Right renal cortex interstitium (tissue), 3 donors: ENCODE data around the gene OTOP3. TPM values are rescaled to one million over a fixed set of nuclear protein-coding genes. Genes with fewer than 3 reads are reported as not detected.
"Not testable (repeated sequence)": the region's sequence is repeated elsewhere in the genome, so short reads cannot be mapped to it uniquely, and the experiment has no call there.

Experiments used
- DNase-seq, 3 donors: peaks; one replicate each; pipeline ENCODE4 v3.0.0-alpha.2; 2013; ENCODE audit warnings: low read depth in 3 of 3, low spot score in 2 of 3
- polyA plus RNA-seq, 3 donors: library from polyadenylated mRNA; unstranded; fragments of 120-200 nt; gene quantifications; one replicate each; pipeline ENCODE4 v1.2.1, GENCODE V29; 2013; ENCODE audit not compliant: insufficient read length in 3 of 3

Gene OTOP3
- polyA plus RNA-seq, 3 donors, result not detected

DNA sequence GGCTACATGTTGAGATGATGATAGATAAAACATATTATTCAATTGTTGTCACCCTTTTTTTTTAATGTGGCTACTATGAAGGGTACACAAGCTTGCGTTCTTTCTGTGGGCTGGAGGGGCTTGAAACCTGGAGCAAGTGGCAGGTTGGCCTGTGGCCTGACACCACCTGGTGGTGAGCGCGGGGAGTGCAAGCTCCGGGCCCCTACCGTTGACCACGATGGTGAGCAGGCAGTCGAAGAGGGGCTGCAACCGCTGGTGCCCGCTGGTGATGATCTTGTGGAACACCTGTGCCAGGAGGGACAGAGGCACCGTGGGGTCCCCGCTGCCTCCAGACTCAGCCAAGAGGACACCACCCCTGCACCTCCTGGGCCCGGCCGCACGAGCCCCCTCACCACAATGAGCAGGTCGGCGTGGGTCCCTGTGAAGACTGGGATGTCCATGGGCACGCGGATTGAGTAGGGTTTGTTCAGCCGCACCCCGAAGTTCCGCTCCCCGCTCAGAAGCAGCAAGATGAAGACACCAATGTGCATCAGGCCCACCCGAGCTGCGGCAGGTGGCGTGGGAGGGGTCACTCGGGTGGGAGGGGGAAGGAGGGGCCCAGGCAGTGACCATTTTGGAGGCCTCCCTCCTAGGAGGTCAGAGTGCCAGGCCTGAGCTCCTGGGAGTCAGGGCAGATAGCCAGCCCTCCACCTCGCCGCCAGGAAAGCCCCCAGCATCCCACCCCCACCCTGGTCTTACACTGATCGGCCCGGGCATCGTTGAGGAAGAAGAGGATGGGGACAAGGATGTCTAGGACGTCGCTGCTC, 22.4 kb downstream of the OTOP3 start:
- DNase-seq, result no peak

DNA sequence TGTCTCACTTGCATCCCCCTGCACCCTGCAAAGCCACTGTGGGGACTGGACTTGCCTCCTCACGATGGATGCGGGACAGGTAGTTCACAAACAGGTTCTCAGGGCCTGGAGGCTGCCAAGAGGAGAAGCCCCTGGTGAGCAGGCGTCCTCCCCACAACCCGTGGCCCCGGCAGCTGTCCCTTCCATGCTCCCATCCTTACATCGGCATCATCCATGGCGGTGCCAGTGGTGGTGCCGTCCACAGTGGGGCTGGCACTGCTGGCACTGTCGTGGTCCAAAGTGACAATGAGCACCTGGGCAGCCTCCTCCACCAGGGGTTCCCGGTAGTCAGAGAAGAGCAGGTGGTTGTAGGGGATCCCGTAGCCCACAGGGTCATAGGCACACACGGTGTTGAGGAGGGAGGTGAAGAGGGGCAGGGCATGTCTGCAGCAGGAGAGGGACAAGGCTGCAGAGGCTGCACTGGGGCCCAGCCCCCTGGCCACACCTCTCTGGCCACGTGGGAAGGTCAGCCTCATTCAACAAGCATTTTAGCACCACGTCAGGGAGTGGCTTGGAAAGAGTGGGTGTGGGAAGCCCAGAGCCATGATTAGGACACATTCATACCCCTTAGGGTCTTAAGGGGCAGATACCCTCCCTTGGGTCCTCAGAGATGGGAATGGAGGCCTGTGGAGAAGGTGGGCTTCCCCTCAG, 24.3 kb downstream of the OTOP3 start:
- DNase-seq, result no peak

DNA sequence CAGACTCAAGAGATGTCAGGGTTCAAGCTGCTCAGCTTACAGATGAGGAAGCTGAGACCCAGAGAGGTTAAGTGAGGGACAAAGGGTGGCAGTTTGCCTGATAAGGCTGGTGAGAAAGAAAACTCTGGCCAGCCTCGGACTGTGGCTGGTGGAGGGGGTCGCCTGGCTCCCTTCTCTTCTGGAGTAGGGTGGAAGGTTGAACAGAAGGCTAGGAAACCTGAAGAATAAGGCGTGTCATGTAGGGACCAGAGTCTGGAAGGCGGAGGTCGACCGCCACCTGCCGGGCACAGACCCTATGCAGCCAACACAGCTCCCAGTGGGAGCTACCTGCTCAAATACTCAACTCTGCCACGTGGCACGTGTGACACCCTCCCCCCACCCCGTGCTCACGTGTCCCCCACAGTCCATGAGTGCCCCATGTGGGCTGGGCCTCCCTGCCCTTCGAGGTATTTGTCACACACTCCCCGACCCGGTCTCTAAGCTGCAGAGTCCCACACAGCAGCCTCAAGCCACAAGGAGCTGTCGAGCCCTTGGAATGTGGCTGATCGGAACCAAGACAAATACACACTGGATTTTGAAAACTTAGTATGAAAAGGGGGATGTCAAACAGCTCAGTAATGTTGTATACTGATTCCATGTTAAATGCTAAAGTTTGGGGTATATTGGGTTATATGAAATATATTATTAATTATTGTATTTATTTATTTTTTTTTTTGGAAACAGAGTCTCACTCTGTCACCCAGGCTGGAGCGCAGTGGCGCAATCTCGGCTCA, 25.1 kb downstream of the OTOP3 start:
- no peak for DNase-seq

- peak in 1 of 3 donors; percentile 71 for DNase-seq
Measured at GRCh38 chr17:74961657-74962350, 26.1 kb downstream of the OTOP3 start.

DNA sequence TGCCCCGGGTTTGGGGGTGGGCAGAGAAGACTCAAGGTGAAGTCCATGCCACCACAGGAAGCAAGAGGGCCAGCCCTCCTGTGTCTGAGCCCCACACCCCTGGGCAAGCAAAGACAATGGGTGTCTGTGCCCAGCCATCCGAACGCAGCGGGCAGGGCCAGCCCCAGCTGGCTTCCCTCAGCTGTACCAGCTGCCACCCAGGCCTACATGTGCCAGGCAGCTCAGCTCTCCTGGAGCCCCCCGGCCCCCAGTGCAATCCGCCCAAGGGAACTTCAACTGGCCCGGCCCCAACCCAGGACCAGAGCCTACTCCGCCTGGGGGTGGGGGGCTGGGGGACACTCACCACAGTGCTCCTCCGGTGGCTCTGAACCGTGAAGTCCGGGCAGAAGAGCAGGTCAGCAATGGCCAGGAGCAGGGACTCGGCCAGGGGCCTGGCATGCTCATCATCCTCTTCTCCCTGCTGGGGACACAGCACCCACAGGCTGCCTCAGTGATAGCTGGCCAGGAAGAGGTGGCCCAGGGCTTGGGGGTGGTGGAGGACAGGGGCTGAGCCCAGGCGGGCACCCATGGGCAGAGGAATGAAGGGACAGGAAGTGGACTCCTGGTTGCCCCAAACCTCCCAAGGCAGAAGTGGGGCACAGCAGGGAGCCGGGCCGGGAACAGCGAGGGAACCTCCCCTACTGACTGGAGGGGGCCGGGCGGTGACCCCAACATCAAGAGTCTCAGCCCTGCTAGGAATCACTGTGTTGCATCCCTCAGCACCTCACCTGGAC, 27.1 kb downstream of the OTOP3 start:
- DNase-seq, result no peak

DNA sequence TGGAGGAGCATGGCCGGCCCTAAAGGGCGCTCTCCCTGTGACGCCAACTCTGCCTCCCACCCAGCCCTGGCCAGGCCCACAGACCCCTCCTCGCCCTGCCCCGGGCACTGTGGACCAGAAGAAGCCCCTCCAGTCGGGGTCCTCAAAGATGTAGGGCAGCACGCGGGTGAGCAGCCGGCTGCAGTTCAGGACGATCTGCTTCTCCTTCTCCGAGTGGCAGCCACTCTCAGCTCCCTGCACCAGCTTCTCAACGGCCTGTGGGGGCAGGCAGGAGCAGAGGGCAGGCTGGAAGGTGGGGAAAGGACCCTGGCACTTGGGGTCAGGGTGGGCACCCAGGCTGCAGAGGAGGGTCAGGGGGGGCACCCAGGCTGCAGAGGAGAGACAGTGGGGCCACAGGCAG, 28.0 kb downstream of the OTOP3 start:
- DNase-seq, result no peak

- DNase-seq, result no peak
Measured at GRCh38 chr17:74964246-74964761, 28.6 kb downstream of the OTOP3 start.

DNA sequence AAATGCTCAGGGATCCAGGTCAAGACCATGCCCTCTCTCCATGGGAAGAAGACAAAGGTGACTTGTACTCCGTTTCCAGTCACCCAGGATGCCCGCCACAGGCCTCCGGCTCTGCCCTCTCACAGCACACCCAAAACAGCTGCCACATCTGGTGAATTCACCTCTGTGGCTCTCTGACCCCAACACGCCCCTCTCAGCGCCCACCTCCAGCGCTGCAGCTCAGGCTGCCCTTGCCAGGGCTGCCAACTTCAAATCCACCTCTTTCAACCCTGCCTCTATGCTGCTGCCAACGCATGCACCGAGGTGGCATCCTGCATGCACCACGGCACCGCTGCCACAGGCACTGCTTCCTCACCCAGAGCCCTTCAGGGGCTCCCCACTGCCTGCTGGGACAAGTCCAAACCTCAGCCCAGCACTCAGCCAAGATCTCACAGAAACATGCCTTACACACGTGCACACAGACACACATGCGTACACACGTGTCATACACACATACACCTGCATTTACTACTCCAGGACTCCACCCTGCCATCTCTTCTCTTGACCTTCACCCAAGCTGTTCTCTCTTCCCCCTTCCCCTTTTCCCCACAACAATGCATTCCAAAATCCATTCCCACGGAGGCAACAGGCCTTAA, 29.4 kb downstream of the OTOP3 start:
- no peak for DNase-seq

DNA sequence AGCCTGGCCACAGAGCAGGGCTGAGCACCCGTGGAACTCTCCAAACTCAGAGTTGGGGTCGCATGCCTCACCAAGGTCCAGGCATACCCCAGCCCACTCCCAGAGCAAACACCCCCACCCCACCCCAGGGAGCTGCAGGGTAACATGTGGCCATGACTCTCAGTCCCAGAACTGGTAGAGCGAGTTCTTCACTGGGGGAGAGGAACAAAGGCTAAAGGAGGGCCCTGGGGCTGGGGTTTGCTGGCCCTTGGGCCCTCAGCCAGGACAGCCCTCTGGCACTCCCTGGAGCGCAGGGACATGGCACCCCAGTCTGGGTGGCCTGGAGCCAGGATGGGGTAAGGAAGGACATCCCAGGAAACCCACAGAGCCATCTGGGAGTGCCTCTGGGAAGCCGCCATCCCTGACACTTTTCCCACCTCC, 32.7 kb downstream of the OTOP3 start:
- no peak for DNase-seq

DNA sequence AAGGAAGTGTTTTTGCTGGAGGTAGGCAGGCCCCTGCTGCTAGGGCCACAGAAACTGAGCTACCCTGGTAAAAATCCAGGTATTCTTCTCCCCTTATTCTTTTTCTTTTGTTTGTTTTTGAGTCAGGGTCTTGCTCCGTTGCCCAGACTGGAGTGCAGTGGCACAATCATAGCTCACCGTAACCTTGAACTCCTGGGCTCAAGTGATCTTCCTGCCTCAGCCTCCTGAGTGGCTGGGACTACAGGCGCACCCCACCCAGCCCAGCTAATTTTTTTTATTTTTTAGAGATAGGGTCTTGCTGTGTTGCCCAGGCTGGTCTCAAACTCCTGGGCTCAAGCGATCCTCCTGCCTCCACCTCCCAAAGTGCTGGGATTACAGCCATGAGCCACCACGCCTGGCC, 33.8 kb downstream of the OTOP3 start:
- not testable (repeated sequence) for DNase-seq

DNA sequence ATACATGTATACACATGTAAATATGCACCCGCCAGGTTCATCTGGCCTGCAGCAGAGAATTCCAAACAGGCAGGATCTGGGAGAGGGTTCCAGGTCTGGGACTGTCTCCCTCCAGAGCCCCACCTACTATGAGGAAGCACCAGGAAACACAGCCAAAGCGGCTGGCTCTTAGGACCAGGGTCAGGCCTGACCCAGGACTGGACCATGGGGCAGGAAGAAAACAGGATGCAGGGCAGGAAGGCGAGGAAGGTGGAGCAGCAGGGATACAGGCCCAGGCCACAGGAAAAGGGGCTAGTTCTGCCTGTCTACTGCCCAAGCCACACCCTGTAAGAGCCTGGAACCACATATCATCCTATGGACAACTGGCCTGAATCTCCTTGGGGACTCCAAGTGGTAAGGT, 34.7 kb downstream of the OTOP3 start:
- no peak for DNase-seq

GRCh38 chr17:74971069-74971841, 35.6 kb downstream of the OTOP3 start:
- no peak for DNase-seq

DNA sequence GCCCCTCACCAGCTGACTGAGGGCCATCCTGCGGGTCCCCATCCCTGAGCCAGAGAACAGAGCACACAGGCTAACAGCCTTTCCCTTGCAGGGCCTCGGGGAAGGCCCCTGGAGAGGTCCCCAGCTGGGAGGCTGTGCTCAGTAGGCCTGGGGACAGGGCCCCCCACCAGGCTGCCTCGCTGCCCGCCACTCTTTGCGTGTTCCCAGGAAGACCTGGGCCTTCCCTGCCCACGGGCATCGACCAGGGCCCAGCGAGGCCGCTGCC, 36.1 kb downstream of the OTOP3 start:
- no peak for DNase-seq

DNA sequence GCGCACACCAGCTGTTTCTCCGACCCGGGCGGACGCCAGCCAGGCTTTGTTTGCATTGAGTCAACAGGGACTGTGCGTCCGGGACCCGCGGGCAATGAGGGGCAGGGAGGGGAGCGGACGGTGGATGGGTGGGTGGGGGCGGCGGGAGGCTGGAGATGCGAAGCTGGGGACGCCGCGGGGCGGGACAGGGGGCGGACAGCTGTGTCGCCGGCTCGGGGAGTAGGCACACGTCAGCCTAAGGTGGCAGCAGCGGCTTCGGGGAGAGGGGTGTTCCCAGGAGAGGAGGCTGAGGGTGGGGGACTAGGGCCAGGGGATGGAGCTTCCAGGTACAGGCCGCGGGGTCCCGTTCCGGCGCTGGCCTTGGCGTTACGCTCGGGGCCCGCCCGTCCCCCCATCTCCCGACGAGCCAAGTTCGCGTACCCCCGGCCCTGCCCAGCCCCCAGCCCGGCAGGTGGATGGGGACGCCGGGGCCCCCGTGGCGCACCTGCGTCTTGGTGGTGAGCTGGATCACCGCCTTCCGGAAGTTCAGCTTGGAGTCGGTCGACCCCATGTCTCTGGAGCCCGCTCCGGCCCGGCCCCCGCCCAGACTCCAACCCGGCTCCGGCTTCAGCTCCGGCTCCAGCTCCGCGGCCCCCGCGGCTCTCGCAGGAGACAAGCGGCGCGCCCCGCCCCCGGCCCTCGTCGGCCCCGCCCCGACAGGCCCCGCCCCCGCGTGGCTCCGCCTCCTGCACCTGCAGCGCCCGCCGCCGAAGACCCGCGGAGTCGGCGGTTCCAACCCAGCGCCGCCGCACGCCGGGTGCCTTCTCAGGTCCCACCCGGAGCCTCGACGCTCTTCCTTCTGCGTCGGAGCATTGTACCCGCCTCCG, 36.6 kb downstream of the OTOP3 start, which contains the start of gene HID1:
HID1 (minus strand) TSS at position 653 of the 866 bp plus-strand sequence; CDS start at position 550, 103 bp downstream.
- no peak for DNase-seq

- DNase-seq, result no peak
Measured at GRCh38 chr17:74972973-74973328, 37.3 kb downstream of the OTOP3 start.

DNA sequence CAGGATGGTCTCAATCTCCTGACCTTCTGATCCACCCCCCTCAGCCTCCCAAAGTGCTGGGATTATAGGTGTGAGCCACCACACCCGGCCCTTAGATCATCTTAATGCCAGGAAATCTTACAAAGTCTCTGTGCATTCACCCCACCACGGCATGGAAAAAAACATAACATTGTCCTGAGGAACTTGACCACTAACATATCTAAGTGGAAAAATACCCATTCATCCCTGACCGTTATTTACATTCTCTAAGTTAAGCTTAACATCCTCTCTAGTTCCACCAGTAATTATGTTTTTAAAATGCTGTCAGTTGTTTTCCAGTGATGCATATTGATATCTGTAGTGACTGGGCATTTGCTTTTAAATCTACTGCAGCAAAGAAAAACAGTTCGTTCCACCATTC, 40.2 kb downstream of the OTOP3 start:
- DNase-seq, result no peak

- DNase-seq, result no peak
Measured at GRCh38 chr17:74977802-74978201, 42.1 kb downstream of the OTOP3 start.

GRCh38 chr17:74978240-74978639, 42.5 kb downstream of the OTOP3 start:
- no peak for DNase-seq
